SK-N-SH treated with all-trans-retinoic acid at 6 μM for 48 hours (cell line): ENCODE measurements around the gene STMN1.

ENCODE experiments used
- ATAC-seq: fragments of 200-7000 bp; cut with Tn5 transposase; 3 replicates; pipeline ENCODE4 v1.9.1; 2020; ENCODE audit warnings: mild to moderate bottlenecking, moderate library complexity
- ARNTL ChIP-seq: fragments of 450-650 bp; formaldehyde crosslinking; IDR thresholded peaks from 2 replicates; pipeline ENCODE4 v1.5.0; 2020; ENCODE audit warnings: low read depth, mild to moderate bottlenecking, moderate library complexity, borderline replicate concordance
- CREB5 ChIP-seq: fragments of 250-450 bp; sonication (Bioruptor Pico); IDR thresholded peaks from 2 replicates; pipeline ENCODE4 v1.5.1; 2020; ENCODE audit warnings: low read depth, mild to moderate bottlenecking, moderate library complexity
- CSDC2 ChIP-seq: fragments of 250-450 bp; sonication (Bioruptor Pico); IDR thresholded peaks from 2 replicates; pipeline ENCODE4 v1.5.0; 2020; ENCODE audit warnings: mild to moderate bottlenecking, moderate library complexity
- CSRNP3 ChIP-seq: fragments of 250-450 bp; sonication (Bioruptor Pico); IDR thresholded peaks from 2 replicates; pipeline ENCODE4 v1.5.1; 2021; ENCODE audit warnings: mild to moderate bottlenecking, moderate library complexity
- ESRRG ChIP-seq: fragments of 250-450 bp; sonication (Bioruptor Pico); IDR thresholded peaks from 2 replicates; pipeline ENCODE4 v1.6.1; 2021; ENCODE audit warnings: mild to moderate bottlenecking
- OSR1 ChIP-seq: fragments of 250-450 bp; sonication (Bioruptor Pico); IDR thresholded peaks from 2 replicates; pipeline ENCODE4 v1.8.0; 2022; ENCODE audit warnings: moderate library complexity, mild to moderate bottlenecking, inconsistent platforms
- PATZ1 ChIP-seq: fragments of 250-450 bp; sonication (Bioruptor Pico); IDR thresholded peaks from 2 replicates; pipeline ENCODE4 v1.8.0; 2020; ENCODE audit warnings: mild to moderate bottlenecking, moderate library complexity, borderline replicate concordance
- POU6F1 ChIP-seq: fragments of 250-450 bp; sonication (Bioruptor Pico); IDR thresholded peaks from 2 replicates; pipeline ENCODE4 v1.8.0; 2021; ENCODE audit warnings: low read depth, mild to moderate bottlenecking, moderate library complexity, borderline replicate concordance
- PPARA ChIP-seq: fragments of 250-450 bp; sonication (Bioruptor Pico); IDR thresholded peaks from 2 replicates; pipeline ENCODE4 v1.5.0; 2020; ENCODE audit warnings: mild to moderate bottlenecking, borderline replicate concordance
- RARB ChIP-seq: fragments of 250-450 bp; sonication (Bioruptor Pico); IDR thresholded peaks from 2 replicates; pipeline ENCODE4 v1.8.0; 2021; ENCODE audit warnings: mild to moderate bottlenecking, moderate library complexity
- SNAI2 ChIP-seq: fragments of 250-450 bp; sonication (Bioruptor Pico); IDR thresholded peaks from 2 replicates; pipeline ENCODE4 v1.5.0; 2020; ENCODE audit warnings: mild to moderate bottlenecking, moderate library complexity
- TCF4 ChIP-seq: fragments of 250-450 bp; sonication (Bioruptor Pico); IDR thresholded peaks from 2 replicates; pipeline ENCODE4 v1.8.0; 2021; ENCODE audit warnings: mild to moderate bottlenecking, moderate library complexity, borderline replicate concordance
- TSHZ2 ChIP-seq: fragments of 250-450 bp; sonication (Bioruptor Pico); IDR thresholded peaks from 2 replicates; pipeline ENCODE4 v1.5.0; 2020; ENCODE audit warnings: mild to moderate bottlenecking, moderate library complexity
- ZFP3 ChIP-seq: fragments of 250-450 bp; sonication (Bioruptor Pico); IDR thresholded peaks from 2 replicates; pipeline ENCODE4 v1.5.0; 2020; ENCODE audit warnings: mild to moderate bottlenecking, moderate library complexity
- ZNF565 ChIP-seq: fragments of 450-650 bp; formaldehyde crosslinking; conservative IDR thresholded peaks from 2 replicates; pipeline ENCODE4 v1.5.0; 2020; ENCODE audit warnings: low read depth, mild to moderate bottlenecking, moderate library complexity
- ZNF70 ChIP-seq: fragments of 450-650 bp; formaldehyde crosslinking; IDR thresholded peaks from 2 replicates; pipeline ENCODE4 v1.5.0; 2020; ENCODE audit warnings: mild to moderate bottlenecking, moderate library complexity
- ZNF8 ChIP-seq: fragments of 450-650 bp; formaldehyde crosslinking; IDR thresholded peaks from 2 replicates; pipeline ENCODE4 v1.5.0; 2020; ENCODE audit warnings: mild to moderate bottlenecking, moderate library complexity

The STMN1 gene

GRCh38 chr1:25863486-25864262 lies 42.5 kb downstream of the STMN1 start:
- ATAC-seq: no peak
- TF ChIP-seq RARB (CRISPR knock-in tag) (no peak), POU6F1 (no peak), CSRNP3 (CRISPR knock-in tag) (no peak), OSR1 (no peak), CREB5 (CRISPR knock-in tag) (no peak), ZNF70 (no peak), ESRRG (CRISPR knock-in tag) (no peak), ZNF8 (CRISPR knock-in tag) (no peak), PPARA (CRISPR knock-in tag) (no peak), SNAI2 (no peak), ZNF565 (no peak)

- ATAC-seq: no peak
- TF ChIP-seq TSHZ2 (CRISPR knock-in tag) (no peak), OSR1 (no peak), CSDC2 (CRISPR knock-in tag) (no peak), TCF4 (CRISPR knock-in tag) (no peak), CSRNP3 (CRISPR knock-in tag) (no peak), ARNTL (CRISPR knock-in tag) (no peak), ZFP3 (CRISPR knock-in tag) (no peak), PATZ1 (no peak)
Measured at GRCh38 chr1:25862785-25863485, 43.3 kb downstream of the STMN1 start.
